ENCODE measurements around the gene CARD11.

CARD11 gene

DNA sequence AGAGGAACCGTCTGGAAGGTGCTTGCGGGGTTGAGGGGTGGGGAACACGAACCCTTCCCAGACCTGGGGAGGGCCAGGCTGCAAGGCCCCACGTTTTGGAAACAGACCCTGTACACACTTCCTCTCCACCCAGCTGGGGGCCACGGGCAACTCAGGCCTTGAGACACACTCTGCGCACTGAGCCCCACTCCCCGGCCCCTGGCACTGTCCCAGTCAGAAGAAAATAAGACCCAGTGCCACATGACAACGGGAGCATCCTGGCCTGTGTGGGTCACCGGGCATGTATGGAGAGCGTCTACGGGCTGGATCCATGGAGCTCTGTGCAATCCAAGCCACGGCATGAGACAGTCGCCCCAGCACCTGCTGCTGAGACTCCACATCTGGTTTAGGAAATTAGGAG, 63.7 kb downstream of the CARD11 start:
- DNase-seq = no peak

DNA sequence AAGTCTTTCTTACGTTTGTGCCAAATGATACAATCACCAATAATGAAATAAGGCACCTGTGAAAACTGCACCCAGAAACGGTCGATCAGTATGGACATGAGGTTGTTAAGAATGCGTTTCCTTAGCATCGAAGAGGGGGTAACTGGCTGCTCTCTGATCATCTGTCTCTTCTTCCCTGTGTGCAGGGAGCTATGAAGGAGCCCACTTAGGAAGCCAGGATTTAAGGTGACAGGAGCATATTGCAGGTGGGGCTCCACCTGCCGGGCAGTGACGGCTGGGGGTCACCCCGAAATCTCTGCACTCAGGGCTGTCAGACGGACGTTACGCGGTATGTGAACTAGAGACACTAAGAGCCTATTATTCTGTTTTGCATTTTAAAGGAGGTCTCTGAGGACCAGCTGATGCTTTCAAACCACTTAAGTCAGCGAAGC, 64.5 kb downstream of the CARD11 start:
- no peak for DNase-seq

DNA sequence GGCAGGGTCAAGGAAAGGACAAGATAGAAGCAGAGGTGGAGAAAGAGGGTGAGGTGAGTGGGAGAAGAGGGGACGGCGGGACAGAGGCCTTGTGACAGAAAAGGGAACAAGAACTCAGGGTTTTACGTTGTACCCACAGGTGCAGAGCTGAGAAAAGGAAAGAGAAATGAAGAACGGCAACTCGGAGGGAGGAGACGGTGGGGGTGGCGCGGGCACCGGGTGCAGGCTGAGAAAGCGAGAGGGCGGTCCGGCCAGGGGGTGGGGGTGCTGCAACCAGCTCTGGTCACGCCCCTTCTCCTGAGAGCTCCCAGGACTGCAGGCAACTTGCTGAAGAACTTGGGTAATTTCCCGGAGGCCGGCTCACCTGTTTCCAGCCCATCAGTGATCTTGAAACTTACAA, 65.3 kb downstream of the CARD11 start:
- no peak for DNase-seq

DNA sequence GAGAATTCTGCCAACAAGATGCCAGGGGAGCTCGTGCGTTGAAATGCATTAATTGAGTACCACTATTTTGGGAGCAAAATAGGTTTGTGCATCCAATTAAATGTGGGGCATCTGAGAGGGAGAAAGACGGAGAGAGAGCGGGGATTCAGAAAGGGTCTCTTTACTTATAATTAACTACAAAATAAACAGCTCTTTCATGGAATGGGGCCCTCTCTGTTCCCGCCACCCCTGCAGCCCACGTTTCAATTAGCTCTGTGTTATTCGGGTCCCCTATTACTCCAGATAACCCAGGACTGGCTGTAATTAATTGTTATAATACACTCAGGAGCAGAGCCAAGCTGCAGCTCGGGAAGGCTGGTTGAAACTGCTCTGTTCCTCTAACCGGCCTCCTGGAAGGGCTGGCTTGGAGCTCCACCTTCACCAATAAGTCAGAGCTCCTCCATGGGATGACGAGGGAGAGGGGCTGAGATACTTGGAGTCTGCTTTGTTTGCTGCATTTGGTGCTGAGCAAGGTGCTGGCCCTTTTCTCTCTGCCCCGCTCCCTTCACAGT, 67.8 kb downstream of the CARD11 start:
- no peak for DNase-seq

DNA sequence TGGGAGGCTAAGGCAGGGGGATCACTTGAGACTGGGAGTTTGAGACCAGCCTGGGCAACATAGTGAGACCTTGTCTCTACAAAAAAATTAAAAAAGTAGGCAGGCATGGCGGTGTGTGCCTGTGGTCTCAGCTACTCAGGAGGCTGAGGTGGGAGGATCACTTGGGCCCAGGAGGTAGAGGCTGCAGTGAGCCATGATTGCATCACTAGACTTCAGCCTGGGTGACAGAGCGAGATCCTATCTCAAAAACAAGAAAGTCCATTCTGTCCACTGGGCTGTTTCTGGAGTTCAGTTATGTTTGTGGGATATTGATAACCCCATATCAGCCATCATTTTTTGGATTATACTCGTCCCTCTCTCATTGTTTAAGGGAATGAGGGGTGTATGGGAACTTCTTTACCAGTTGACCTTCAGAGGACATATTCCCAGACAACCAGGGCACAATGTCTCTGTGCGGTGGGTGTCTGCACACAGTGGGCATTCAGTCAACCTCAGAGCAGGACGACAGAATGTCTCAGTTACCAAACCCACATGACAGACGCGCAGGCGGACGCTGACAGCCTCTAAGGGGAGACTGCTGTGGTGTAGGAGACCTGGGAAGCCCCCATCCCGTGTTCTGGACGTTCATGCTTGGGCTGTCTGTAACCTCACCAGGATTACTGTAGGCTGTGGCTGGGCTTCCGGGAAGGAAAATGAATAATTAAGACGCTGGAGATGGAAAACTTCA, 69.4 kb downstream of the CARD11 start:
- DNase-seq = no peak

DNA sequence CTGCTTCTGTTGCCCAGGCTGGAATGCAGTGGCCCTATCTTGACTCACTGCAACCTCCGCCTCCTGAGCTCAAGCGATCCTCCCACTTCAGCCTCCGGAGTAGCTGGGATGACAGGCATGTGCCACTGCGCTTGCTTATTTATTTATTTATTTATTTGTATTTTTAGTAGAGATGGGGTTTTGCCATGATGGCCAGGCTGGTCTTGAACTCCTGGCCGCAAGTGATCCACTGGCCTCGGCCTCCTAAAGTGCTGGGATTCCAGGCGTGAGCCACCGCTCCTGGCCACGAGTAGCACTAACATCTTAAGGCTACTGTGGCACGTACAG, 70.9 kb downstream of the CARD11 start:
- no peak for DNase-seq

DNA sequence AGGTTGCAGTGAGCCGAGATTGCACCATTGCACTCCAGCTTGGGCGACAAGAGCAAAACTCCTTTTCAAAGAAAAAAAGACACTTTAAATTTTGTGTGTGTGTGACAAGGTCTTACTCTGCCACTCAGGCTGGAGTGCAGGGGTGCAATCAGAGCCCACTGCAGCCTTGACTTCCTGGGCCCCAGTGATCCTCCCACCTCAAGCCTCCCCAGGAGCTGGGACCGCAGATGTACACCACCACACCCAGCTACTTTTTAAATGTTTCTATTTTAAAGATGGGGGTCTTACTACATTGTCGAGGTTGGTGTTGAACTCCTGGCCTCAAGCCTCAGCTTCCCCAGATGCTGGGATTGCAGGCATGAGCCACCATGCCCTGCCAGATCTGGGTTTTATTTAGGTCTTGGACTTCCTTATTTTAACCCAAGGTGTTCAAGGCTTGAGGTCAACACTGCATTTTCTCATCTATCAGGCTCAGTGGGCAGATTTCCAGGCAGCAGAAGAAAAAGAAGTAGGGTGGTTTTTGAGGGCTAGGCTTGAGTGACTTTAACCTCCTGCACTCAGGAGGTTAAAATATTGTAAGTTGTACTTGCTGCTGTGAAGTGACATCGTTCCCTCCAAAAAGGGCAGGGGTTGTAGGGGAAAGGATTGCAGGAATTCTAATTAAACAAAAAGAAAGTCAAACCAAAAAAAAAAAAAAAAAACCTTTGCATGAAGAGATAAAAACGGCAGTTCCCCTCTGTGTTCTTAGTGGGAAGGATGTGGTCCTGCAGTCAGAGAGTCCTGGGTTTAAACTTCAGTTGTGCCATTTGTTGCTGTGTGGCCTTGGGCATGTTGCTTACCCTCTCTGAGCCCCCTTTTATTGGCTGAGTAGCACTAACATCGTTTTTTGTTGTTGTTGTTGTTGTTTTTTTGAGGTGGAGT, 71.5 kb downstream of the CARD11 start:
- no peak for DNase-seq

DNA sequence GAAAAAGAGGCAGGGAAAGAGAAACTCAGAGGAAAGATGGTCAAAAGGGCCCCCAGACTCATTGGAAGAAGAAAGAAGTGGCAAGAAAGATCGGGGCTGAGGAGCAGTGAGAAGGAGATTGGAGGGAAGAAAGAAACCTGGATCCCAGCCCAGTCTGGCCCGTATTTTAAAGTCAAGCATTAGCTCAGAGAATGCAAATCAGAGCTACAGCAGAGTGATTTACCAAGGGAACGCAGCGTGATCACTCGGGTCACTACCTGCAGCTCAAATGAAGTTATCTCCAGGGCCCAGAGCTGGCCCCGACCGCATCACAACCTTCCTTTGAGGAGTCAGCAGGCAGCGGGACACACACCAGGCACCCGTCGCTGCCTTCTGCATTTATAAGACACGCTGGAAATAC, 72.8 kb downstream of the CARD11 start:
- DNase-seq = no peak

DNA sequence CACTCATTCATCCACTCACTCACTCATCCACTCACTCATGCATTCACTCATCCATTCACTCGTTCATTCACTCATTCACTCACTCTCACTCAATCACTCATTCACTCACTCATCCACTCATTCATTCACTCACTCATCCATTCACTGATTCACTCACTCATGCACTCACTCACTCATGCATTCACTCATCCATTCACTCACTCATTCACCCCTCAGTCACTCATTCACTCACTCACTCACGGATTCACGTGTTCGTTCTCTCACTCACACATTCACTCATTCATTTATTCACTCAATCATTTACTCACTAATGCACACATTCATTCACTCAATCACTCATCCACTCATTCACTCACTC, 73.4 kb downstream of the CARD11 start:
- no peak for DNase-seq

DNA sequence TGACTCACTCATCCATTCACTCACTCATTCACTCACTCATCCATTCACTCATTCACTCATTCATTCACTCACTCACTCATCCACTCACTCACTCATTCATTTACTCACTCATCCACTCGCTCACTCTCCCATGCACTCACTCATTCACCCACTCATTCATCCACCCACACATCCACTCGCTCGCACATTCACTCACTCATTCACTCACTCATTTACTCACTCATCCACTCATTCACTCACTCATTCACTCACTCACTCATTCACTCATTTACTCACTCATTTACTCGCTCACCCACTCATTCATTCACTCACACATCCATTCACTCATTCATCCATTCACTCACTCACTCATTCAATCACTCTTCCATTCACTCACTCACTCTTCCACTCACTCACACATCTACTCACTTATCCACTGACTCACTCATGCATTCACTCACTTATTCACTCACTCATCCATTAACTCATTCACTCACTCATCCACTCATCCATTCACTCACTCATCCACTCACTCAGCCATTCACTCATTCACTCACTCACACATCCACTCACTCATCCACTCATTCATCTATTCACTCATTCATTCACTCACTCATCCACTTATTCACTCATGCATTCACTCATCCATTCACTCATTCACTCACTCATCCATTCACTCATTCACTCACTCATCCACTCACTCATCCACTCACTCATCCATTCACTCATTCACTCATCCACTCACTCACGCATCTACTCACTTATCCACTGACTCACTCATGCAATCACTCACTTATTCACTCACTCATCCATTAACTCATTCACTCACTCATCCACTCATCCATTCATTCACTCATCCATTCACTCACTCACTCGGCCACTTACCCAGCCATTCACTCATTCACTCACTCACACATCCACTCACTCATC, 74.0 kb downstream of the CARD11 start:
- no peak for DNase-seq

DNA sequence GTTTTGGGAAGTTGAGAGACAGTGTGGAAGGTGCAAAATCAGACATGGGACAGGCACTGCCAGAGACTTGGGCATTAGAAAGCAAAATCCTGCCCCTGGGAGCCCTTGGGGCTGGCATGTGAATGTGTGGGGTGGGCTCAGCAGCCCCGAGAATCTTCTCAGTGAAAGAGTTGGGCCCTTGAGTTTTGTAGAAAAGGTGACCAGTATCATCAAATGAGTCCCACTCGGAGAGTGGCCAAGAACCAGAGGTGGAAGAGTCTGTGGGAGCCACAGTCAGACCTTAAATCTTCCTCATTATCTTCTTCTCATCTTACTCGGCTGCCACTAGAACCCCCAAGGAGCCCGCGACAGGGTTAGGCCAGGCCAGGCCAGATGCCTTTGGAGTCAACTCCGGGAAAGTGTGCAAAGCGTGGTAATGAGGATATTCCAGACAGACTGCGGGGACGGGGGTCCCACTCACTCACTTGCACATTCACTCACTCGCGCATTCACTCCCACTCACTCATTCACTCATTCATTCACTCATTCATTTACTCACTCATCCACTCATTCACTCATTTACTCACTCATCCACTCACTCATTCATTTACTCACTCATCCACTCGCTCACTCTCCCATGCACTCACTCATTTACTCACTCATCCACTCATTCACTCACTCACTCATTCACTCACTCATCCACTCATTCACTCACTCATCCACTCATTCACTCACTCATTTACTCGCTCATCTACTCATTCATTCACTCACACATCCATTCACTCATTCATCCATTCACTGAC, 74.9 kb downstream of the CARD11 start:
- no peak for DNase-seq

DNA sequence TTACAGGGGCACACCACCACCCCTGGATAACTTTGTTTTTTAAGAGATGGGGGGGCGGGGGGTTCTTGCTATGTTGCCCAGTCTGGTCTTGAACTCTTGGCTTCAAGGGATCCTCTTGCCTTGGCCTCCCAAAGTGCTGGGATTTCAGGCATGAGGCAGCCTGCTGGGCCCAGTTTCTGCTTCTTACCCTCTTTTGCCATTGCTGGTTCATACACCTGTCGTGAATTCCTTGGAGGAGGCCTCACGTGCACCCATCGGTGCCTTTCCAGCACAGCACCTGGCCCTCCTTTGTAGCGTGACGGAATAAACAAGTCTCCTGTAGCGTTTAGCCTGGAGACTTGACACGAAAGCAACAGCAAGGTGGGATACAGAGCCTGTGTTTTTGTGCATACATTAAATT, 75.5 kb downstream of the CARD11 start:
- no peak for DNase-seq

DNA sequence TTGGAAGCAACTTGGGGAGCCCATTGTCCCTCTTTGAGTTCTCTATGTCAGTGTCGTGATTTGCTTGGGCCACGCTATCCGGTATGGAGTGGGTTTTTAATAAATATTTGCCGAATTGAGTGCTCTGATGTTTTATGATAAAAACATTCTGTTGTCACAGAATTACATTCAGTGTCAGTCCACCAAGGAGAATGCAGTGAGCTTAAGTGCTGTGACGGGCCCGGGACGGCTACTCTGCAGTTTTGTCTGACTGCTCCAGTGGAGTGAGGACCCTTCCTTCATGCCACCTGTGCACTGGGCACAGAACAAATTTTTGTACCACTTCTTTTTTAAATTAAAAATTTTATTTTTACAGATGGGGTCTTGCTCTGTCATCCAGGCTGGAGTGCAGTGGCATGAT, 76.0 kb downstream of the CARD11 start:
- no peak for DNase-seq

DNA sequence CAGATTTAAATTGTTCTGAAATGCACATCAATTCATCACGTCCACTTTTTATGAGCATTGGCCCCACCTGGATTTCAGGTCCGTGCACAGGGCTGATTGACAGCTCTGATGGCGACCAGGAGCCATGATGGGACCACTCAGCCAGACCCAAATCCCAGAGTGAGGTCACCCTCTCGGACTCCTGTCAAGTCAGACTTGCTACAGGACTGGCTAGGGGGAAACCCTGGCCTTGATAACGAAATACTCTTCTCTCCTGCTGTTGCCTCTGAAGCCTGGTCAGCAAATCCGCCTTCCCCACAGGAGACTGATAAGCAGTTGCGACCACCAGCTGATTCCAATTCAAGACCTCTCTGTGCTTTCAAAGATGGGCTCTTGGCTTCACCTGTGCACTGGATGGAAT, 76.4 kb downstream of the CARD11 start:
- DNase-seq = no peak

DNA sequence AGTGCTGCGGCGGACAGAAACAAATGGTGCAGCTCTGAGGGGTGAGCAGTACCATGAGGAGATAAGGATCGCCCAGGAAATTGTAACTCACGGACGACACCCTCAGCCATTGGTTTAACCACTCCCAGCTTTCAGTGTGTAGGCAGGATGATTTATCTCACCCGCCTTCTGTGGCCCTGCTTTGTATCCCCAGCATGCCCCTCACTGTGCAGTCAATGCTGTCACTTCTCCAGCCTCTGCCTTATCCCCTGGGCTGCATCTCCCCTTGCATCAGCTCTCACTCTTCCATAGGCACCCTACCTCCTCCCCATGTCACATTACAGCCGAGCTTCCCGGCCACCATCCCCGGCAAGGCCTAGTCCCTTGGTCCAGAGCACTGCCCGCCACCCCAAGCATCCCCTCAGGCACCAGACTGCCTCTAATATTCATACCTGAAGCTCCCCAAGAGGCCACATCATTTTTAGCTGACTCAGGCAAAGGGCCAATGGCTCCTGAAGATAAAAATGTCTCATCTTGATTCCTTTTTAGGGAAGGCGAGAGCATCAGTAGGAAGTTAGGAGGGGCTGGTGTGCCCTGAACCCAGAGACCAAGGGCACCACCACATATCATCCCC, 77.1 kb downstream of the CARD11 start:
- no peak for DNase-seq

DNA sequence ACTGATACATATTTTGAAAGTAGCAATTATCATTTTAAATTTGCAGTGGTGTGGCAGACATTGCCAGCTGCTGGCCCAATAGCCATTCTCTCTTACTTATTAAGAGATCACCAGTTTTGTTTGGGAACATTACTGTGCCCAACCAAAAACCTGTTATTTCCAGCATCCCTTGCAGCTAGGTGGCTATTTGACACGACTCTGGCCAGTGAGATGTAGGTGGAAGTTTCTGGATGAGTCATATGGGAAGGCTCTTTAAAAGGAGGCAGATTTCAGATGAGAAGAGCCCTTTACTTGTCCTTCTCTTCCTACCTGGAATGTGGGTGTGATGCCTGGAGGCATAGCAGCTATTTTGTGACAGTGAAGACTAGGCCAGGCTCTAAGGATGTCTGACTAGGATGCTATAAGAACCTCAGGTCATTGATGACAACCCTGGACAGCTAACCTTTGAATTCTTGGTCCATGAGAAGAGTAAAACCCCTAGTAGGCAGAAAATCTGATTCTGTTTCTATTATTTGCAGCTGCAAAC, 77.9 kb downstream of the CARD11 start:
- DNase-seq = no peak

DNA sequence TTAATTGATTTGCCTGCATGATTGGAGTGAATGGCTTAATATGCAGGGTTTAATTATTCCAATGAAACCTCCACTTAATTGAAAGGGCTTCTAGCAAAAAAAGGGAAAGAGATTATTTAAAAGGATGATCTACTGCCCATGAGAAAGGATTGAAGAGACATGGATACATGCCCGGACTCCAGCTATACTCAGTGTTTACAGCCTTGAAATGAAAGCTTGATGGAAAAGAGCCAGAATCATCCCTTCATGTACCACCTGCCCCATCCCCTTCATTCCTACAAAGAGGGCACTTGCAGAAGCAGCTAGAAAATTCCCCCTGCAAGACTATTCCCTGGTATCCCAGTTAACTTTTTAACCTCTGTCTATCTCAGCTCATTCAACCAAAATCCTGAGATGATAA, 78.4 kb downstream of the CARD11 start:
- no peak for DNase-seq

DNA sequence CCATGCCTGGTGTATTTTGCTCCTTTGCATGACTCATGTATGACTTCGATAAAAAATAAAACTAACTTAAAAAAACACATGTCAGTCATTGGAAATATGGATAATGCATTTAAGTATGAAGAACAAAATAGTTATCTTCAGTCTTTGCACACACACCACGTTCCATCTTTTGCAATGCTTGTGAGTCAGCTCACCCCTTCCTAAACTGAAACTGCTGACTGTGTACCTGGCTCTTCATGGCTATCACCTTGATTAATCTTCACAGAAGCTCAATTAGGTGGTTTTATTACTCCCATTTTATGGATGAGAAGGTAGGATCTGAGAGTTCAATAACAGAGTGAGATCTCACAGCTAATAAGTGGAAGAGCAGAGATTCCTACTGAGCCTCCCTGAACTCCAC, 79.5 kb downstream of the CARD11 start:
- no peak for DNase-seq

DNA sequence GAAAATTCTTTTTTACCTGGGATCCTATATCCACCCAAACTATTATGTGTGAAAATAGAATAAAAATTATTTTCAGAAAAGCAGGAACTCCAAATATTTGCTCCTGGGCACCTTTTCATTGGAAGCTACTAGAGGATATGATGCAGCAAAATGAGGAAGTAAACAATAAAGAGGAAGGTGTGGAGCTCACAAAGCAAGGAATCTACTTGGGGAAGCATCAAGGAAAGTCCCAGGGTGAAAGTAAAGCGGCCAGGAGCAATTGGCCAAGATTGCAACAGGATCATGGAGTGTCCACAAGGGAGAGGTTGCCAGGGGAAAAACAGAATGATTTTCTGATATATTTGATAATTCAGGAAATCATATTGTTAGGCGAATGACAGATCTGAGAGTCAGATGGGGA, 80.8 kb downstream of the CARD11 start:
- DNase-seq = no peak

DNA sequence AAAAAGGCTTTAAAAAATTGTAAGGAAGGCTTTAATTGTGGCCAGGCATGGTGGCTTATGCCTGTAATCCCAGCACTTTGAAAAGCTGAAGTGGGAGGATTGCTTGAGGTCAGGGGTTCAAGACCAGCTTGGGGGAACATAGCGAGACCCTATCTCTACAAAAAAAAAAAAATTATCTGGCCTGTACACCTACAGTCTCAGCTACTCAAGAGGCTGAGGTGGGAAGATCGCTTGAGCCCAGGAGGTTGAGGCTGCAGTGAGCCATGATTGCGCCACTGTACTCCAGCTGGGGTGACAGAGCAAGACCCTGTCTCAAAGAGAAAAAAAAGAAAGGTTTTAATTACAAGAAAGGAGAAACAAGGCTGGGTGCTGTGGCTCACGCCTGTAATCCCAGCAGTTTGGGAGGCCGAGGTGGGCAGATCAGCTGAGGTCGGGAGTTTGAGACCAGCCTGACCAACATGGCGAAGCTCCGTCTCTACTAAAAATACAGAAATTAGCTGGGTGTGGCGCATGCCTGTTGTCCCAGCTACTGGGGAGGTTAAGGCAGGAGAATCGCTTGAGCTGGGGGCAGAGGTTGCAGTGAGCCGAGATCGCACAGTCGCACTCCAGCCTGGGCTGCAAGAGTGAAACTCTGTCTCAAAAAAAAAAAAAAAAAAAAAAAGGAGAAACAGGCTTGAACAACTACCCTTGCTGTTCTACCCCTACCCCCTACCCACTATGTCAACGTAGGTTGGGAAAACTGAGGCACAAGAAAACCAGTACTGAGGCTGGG, 83.7 kb downstream of the CARD11 start:
- DNase-seq = no peak

Data from NCI-H82 (cell line).